T-helper 2 cell treated with Interferon-gamma antibody and Interleukin-4, amounts not matched to agents 100 ng/mL and 5 ng/mL, for 36 hours (primary cell): Measurements from ENCODE around the gene SP1. TPM values are rescaled to one million over a fixed set of nuclear protein-coding genes. Genes with fewer than 3 reads are reported as not detected.
"Not testable (repeated sequence)": the region's sequence is repeated elsewhere in the genome, so short reads cannot be mapped to it uniquely, and the experiment has no call there.

Source experiments
- intact Hi-C: fragments of 100-400 bp; cut with micrococcal nuclease; formaldehyde crosslinking; loops from one replicate; pipeline ENCODE4 v1.15.1; 2023
- total RNA-seq: library from RNA; stranded (reverse); gene quantifications from 2 replicates; pipeline ENCODE4 v1.2.3, GENCODE V29; 2022

Gene SP1
- 80.0 TPM in 2 replicates for total RNA-seq

DNA sequence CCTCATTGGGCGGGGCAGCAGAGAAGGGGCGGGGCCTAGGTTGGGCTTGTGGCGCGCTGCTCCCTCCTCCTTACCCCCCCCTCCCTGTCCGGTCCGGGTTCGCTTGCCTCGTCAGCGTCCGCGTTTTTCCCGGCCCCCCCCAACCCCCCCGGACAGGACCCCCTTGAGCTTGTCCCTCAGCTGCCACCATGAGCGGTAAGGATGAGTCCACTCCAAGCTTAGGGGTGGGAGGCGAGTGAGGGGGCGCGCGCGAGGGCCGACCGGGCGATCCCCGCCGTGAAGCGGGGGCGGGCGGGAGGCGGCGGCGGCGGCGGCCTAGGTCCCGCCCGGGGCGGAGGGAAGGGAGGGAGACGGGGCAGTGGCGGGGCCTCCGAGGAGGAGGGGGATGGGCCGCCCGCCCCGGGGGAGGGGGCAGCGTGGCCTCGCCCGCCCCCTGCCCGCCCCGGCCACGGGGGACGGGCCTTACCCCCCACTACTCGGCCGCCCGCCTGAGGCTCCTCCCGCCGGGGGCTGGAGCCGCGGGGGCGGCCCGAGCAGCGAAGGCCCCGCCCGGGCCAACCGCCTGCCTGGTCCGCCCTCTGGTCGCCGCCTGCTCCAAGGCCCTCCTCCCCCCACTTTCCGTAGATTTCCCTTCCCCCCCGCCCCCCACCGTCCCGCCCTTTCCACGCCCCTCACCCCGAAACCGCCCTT is at the start of gene SP1:
Gene SP1 (plus strand): TSS at position 73 of the 690 bp plus-strand sequence. CDS start 116 bp downstream, at position 189.
- intact Hi-C loops, result loop anchor here (1.0 to 2.0 kb wide), 4 partner anchors 56 to 374 kb away; partner anchors contain the start of genes EIF4B, PRR13 and TARBP2

DNA sequence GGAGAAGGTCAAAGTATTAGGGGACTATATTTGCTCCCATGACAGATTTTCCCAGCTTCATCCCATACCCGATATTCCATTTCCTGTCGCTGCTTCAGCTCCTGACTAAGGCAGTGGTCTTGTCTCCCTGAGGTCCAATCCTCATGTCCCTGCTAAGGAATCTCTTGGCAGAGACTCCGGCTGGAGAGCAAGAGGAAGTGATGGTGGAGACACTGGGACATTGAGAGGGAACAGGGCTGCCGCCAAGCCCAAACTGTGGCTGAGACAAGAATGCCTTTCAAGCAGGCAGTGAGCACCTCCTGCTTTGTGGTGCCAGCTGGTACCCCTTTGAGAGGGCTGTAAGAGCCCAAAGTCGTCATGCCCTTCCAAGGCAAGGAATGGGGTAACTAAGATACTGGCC is 49.3 kb upstream of the SP1 start:
- intact Hi-C loops, result no loop called here

DNA sequence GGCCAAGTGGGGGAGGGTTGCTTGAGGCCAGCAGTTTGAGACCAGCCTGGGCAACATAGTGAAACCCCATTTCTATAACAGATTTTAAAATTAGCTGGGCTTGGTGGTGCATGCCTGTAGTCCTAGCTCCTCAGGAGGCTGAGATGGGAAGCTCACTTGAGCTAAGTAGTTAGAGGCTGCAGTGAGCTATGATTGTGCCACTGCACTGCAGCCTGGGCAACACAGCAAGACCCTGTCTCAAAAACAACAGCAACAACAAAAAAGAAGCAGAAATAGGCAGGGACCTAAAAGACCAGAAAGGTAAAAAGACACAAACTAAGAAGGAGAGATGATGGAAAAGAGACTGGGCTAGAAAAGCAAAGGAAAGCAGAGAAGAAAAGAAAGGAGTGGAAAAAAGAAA is 47.6 kb upstream of the SP1 start:
- intact Hi-C loops, result not testable (repeated sequence)

DNA sequence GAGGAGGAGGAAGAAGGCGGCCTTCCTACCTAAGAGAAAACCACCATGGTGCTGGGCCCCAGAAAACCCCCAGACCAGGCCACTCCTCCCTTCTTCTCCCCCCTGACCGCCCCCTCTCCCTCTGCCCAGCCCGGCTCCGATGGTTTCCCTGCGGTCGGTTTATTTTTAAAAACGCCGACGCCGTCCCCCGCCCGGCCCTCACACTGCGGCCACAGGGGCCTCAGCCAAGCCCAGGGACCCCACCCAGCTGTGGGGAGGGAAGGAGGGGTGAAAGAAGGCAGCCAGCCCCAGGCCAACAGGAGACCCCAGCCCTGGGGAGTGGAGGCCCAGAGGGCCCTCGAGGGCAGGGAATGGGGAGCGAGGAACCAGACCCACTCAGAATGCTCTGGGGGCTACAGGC is 47.2 kb upstream of the SP1 start:
- intact Hi-C loops, result no loop called here

DNA sequence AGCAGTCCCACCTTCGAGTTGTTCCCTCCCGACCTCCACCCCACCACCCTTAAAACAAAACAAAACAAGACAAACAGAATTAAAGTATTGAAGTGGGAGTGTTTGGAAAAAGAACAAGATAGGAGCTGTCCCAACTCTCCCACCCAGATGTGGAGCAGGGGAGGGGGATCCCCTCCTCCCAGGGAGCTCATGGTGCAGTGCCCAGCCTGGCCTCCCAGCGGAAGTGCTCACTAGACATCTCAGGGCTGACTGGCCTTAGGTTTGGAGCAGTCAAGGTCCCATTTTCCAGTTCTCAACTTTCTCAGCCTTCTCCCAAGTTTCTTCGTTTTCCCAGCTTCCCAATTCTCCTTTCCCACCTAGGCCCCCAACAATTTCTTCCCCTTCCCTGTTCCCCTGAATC is 46.7 kb upstream of the SP1 start:
- intact Hi-C loops, result no loop called here

DNA sequence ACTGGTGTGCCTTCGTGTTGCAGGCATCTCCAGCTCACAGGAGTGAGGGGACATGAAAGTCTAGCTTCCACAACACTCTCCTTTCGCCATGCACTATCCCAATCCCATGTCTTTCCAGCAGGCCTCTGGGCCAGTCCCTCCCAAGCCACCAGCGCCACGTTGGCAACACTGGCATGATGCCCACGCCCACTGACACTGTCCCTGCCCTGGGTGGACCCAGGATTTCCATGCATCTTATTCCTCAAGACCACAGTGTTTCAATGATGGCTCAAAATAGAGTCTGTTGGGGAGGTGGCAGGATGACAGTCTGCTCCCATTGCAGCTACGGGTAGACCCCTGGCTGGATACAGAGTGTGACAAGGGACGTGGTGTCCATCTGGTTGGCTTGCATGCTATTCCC is 46.1 kb upstream of the SP1 start:
- intact Hi-C loops, result no loop called here

DNA sequence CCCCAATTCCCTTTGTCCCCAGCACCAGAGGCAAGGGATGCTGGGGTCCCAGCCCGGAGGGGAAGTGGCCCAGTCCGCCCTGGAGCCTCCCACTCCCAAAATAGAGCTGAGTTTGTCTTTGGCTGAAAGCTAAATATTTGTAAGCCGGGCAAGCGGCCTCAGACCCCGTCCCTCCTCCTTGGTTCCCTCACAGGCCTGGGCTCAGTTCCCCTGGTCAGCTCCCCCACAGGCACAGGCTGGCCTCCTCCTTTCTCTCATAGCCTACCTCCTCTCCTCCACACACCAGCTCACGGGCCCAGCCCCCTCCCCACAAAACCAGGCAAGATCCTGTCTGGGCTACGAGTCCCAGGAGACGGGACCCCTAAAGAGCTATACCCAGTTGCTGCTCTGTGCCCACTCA is 45.2 kb upstream of the SP1 start:
- intact Hi-C loops, result no loop called here

DNA sequence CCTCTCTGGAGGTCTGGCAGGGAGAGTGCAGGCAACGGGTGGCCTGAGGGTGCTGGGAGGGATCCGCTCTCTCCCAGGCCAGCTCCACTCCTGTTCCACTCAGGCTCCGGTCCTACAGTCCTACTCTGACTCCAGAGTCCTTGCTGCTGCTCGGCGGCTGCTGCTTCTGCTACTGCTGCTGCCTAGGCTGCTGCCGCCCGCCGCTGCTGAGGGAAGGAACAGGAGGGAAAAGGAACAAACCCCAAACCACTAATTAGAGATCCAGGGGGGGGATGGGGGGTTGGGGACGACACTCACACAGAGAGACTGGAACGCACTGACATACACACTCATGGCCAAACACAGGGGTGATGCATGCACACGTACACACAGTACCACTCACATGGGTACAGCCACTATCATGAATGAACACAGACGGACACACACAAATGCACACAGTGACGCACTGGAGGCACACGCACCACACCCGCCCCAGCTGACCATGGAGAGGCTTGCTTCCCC is 43.7 kb upstream of the SP1 start, which contains the start of gene SP7:
Gene SP7 (minus strand): TSS at position 174 of the 501 bp plus-strand sequence. CDS start 708 bp downstream, outside the sequence.
- intact Hi-C loops, result no loop called here

DNA sequence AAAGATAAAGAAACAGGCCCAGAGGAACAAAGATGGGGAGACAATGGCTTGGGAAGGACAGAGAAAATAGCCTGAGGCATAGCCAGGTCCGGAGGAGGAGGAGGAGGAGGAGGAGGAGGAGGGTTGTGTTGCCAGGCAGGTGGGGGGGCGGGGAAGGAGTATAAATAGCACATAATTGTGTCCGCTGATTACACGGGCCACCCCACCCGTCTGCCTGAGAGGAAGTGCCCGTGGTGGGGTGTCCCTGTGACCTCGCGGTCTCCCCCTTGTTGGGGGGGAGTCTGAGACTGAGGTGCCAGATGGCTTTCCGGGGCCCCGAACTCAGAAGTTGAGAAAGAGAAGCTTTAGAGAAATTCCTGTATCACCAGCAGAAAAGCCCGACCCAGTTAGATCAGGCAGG is 42.0 kb upstream of the SP1 start:
- intact Hi-C loops, result no loop called here

DNA sequence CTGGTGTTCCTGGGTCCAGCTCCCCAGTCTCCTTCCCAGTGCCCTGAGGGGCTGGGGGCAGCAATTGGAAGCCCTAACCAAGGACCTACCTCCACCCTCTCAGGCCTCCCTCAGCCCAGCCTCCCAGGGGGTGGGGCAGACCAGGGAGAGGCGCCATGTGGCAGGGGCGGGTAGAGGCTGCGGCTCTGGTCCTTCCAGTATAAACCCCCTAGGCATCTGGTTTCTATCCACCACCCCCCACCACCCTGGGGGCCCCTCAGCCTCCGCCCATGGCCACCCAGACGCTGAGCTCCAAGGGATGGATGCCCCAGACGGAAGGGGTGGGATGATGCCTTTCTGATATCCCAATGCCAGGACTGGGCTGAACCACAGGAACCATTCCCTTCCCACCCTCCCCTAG is 41.1 kb upstream of the SP1 start:
- intact Hi-C loops, result no loop called here

DNA sequence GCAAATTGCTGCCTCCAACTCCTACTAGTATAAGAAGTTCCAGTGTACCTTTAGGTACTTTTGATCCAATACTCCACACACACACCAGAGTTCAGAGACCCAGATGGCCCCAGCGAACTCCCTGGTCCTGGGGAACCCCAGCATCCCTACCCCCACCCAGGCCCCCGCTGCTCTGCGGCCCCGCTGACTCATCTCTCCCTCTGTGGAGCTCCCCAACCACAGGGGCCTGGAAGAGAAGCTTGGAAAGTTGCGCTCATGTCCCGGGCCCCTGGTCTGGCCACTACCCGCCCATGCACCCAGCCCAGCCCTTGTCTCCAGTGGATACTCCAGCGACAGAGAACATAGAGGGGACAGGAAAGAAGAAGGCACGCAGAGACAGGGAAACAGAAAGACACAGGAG is 39.6 kb upstream of the SP1 start:
- intact Hi-C loops, result no loop called here

DNA sequence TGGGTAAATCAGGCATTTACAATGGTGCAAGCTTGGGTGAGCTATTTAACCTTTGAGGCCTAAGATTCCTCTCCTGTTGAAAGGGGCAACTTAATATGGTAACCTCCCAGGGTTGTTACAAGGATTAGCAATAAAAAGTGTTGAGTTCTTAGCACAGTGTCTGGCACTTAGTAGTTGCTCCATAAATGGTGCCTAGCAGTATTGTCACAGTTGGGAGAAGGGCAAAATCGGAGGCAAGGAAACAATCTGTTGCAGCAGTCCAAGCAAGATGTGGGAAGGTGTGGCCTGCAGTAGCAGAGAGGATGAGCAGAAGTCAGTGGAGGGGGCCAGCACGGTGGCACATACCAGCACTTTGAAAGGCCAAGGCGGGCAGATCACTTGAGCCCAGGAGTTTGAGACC is 36.5 kb upstream of the SP1 start:
- intact Hi-C loops, result no loop called here

DNA sequence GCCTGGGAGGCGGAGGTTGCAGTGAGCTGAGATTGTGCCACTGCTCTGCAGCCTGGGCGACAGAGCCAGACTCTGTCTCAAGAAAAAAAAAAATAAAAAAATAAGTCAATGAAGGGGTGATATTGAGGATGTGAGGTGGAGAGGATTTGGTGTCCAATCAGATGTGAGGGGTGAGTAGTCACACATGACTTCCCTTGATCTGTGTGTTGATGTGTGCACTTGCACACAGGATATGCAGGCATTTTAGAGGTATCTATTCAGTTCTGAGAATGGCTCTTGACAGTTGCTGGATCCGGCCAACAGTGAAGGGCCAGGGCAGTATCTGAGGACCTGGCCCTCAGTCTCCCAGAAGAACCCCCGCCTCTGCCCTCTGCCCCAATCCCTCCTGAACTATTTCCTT is 36.0 kb upstream of the SP1 start:
- intact Hi-C loops, result loop anchor here (1.0 kb wide), 1 partner anchor 49 kb away; the partner anchor contains the start of gene PFDN5

DNA sequence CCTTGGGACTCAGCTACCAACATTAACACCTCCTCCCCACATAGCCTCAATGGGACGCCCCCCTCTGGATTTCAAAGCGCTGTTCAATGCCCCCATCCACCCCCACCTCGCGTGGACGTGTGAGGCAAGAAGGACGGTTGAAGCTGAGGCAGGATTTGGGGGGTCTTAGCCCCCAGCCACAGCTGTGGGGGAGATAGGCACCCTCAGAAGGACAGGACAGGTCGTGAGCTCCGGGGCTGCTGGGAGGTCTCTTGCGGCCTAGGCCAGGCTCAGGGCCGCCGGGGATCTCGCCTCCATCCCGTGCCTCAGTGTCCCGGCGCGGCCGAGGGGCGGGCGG is 35.5 kb upstream of the SP1 start:
- intact Hi-C loops, result loop anchor here (1.0 kb wide), 1 partner anchor 49 kb away; the partner anchor contains the start of gene PFDN5

DNA sequence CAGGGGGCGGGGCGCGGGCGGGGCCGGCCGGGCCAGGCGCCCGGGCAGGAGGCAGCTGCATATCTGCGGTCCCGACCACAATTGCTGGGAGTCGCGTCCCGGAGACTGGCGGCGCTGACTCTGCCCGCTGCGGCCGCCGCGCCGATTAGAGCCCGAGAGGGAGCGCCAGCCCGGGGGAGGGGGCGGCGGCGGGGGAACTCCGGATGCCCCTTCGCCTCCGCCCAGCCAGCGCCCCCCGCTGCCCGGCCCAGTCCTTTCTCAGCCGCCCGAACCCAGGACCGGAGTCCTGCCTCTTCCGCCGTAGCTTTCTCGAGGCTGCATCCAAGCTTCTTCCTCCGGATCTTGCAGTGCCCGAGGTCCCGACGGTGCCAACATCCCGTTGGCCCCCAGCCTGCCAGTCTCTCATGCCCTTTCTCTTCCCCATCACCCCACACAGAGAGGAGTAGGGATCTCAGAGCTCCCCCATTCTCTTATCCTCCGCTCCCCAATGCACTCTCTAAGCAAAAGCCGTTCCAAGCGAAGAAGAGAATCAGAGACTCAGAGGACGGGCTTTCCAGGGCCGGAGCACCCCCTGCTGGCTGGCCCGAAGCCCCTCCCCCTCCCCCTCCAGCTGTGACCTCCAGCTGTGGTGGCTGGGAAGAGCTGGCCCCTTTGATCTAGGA is 35.0 kb upstream of the SP1 start:
- intact Hi-C loops, result loop anchor here (1.0 kb wide), 3 partner anchors 21 to 186 kb away; partner anchors contain the start of gene PFDN5

DNA sequence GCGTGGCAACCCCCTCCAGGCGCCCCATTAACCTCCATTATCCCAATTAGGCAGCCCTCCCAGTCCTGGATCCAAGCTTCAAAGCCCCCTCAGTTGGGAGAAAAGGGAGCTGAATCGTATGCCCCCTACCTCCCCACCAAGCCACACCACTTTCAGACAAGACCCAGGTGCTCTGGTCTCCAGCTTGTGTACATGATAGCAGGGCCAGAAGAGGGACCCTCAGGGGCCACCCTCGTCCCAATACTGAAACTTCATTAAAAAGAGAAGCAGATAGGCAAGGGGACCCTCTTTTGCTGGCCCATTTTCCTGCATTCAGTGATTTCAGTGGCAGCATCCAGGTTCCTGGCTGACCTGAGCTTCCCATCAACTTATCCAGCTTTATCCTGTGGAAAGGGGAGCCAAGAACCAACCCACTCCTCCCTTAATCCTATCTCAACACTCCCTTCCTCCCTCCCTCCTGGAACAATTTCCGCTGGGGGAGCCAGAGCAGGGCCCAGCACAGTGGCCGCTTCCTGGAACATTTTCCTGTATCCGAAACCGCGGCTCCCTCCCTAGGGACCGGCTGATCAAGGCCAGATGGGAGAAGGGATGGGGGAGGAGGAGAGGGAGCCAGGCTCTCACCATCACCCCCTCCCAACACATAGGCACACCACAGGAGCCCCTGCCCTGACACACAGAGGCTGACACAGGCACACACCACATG is 34.3 kb upstream of the SP1 start:
- intact Hi-C loops, result loop anchor here (1.0 kb wide), 2 partner anchors 21 to 186 kb away; no protein-coding TSS in a partner anchor

DNA sequence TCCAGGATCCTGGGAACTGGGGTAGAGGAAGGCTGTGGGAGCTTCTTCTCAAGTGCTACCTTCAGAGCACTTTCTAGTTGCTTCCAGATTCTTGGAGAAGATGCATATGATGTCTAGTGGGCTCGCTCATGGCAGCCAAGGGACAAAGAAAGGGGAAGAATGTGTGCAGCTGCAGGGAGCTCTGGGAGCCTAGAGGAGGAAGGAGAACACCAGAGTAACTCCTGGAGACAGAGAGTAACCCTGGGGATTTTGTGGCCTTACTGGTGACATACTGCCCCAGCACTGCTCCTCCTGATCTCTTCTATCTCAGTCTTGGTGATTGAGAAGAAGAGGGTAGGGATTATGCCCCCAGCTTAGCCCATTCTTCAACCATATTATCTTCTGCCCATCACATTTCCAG is 33.5 kb upstream of the SP1 start:
- intact Hi-C loops, result no loop called here

DNA sequence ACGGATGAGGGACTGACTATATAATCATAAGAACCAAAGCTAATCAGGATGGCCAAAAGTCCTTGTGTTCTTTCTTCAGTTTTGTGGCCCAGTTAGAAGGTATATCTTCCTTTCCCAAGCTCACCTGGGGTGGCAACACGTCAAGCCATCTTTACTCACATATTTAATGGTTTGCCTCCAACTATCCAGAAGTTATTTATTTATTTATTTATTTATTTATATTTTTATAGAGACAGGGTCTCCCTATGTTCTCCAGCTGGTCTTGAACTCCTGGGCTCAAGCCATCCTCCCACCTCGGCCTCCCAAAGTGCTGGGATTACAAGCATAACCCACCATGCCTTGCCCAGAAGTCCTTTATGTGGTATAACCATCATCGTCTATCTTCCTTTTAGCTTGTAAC is 32.1 kb upstream of the SP1 start:
- intact Hi-C loops, result no loop called here

DNA sequence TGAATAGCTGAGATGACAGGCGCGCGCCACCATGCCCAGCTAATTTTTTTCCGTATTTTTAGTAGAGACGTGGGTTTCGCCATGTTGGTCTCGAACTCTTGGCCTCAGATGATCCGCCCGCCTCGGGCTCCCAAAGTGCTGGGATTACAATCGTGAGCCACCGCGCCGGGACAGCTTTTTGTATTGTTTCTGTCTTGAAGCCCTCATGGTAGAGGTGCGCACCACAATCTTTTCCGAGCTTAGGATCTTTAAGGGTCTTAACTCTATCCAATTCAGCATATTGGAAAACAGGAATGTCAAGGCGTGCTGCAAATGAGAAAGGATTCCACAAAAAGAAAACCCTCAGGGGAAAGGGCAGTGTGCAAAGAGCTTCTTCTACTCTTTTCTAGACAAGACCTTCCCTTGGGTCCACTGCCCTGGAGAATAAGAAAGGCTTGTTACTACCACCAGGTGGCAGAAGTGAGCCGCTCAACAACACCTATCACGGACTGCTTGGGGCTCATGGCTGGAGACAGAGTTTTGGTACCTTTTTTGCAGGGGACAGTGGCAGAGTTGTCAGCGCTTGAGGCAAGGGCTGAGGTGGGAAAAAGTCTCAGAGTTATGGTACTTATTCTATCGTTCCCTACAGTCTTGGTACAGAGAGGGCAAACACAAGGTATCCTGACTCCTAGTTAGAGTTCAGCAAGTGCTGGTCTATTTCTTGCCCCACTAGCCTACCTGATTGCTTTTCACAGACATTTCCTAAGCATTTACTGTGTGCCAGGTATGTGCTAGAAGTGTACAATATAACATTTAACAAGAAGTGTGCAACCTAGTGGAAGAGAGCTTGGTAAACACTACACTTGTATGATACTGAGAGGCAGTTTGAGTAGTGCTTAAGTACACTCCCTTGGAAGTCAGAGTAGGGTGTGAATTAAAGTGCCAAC is 27.4 kb upstream of the SP1 start:
- intact Hi-C loops, result loop anchor here (1.0 kb wide), 3 partner anchors 30 to 156 kb away; no protein-coding TSS in a partner anchor

DNA sequence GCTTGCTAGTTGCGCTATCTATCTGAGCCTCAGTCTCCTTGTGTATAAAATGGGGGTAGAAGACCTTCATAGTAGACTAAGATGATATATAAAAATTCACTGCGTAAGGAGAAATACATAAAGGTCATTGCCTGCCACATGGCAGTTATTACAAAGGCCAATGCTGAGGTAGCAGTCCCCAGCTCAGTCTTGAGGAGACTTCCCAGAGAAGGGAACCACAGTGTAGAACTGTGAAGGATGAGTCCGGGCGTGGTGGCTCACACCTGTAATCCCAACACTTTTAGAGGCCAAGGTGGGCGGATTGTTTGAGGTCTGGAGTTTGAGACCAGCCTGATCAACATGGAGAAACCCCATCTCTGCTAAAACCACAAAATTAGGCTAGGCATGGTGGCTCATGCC is 26.7 kb upstream of the SP1 start:
- intact Hi-C loops, result no loop called here

DNA sequence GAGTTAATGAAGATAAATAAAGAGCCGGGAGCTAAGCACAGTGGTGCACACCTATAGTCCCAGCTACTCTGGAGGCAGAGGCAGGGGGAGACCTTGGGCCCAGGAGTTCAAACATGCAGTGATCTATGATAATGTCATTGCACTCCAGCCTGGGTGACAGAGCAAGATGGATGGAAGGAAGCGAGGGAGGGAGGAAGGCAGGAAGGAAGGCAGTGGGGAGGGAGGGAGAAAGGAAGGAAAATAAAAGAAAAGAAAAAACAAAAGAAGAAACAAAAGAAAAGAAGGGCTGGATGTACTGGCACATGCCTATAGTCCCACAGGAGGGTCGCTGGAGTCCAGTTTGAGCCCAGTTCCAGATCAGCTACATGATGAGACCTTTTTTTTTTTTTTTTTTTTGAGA is 24.9 kb upstream of the SP1 start:
- intact Hi-C loops, result no loop called here
